Right lobe of liver (tissue), 6 donors: Measurements from ENCODE around the gene PDCD1. TPM values are rescaled to one million over a fixed set of nuclear protein-coding genes. Genes with fewer than 3 reads are reported as not detected.

Experiments
- ATAC-seq, 4 donors: fragments of 200-7000 bp; cut with Tn5 transposase; one replicate each; pipeline ENCODE4 v1.9.1; 2020; ENCODE audit warnings: mild to moderate bottlenecking in 4 of 4, moderate library complexity in 4 of 4
- DNase-seq, 3 donors: peaks; one replicate each; pipeline ENCODE4 v3.0.0-alpha.2; 2020
- H3K27ac ChIP-seq, 3 donors: fragments of 200-600 bp; one replicate each; pipeline ENCODE4 v1.8.0; 2022
- H3K27me3 ChIP-seq, 2 donors: fragments of 200-600 bp; one replicate each; pipeline ENCODE4 v1.8.0; 2022
- H3K36me3 ChIP-seq, 4 donors: fragments of 200-600 bp; sonication (generic) in 1 of 4; one replicate each; pipeline versions ENCODE4 v1.5.1 to v1.8.0; 2017 to 2022; ENCODE audit warnings: control low read depth in 1 of 4
- H3K4me1 ChIP-seq, 4 donors: fragments of 200-600 bp; sonication (generic) in 1 of 4; one replicate each; pipeline versions ENCODE4 v1.5.1 to v1.8.0; 2017 to 2022; ENCODE audit warnings: control low read depth in 1 of 4
- H3K4me3 ChIP-seq, 3 donors: fragments of 200-600 bp; one replicate each; pipeline ENCODE4 v1.8.0; 2022
- H3K9me3 ChIP-seq, 4 donors: fragments of 200-600 bp; sonication (generic) in 1 of 4; one replicate each; pipeline versions ENCODE4 v1.5.1 to v1.8.0; 2017 to 2022; ENCODE audit warnings: control low read depth in 1 of 4
- POLR2A ChIP-seq: fragments of 450-650 bp; IDR thresholded peaks from one replicate; pipeline ENCODE4 v1.6.1; 2017; ENCODE audit warnings: antibody characterized with exemption, mild to moderate bottlenecking
- WGBS: methylation state at CpG from one replicate; pipeline ENCODE4 v1.1.6; 2018; ENCODE audit warnings: low coverage, low lambda C conversion rate; ENCODE audit not compliant: insufficient coverage; ENCODE audit errors: missing lambda C conversion rate; 5-methylcytosine and 5-hydroxymethylcytosine counted together
- intact Hi-C, 2 donors: fragments of 100-400 bp; cut with DNase I; formaldehyde crosslinking; loops; one replicate each; pipeline versions ENCODE4 v1.11.2 to v1.14.1; 2022
- total RNA-seq, 6 experiments: library from RNA; depleted of rRNA in 2 of 6; stranded (reverse); fragments of >200 nt in 2 of 6; fragmentation: NEBNext Ultra II Directional in 3 of 6; extraction: Animal tissue kit (Norgen Biotek cat#: 25700) in 3 of 6; gene quantifications; one replicate each; pipeline versions ENCODE4 v1.1.0 to v1.2.4, GENCODE V29; 2016 to 2023
- TF ChIP-seq, protein P1 (sequence below), 4 donors: fragments of 200-600 bp in 3 of 4; fragments of 450-650 bp in 1 of 4; IDR thresholded peaks; one replicate each; pipeline versions ENCODE4 v1.5.1 to v1.8.0; 2016 to 2022; ENCODE audit warnings: antibody characterized with exemption in 4 of 4, mild to moderate bottlenecking in 2 of 4
- donor health status: DM: no; HTN: yes; CAD: no.
- donor health status: DM: no; HTN: no; CAD: no.
- donor health status: DM: no; HTN: no; CAD: no.
- donor health status: DM: no; HTN: yes; CAD: no.
- donor health status: DM: no; HTN: yes; CAD: no.

Gene PDCD1
- total RNA-seq, 6 experiments from 2014 or later = 0.19 to 0.61 (median 0.20) TPM; not detected in 3

DNA sequence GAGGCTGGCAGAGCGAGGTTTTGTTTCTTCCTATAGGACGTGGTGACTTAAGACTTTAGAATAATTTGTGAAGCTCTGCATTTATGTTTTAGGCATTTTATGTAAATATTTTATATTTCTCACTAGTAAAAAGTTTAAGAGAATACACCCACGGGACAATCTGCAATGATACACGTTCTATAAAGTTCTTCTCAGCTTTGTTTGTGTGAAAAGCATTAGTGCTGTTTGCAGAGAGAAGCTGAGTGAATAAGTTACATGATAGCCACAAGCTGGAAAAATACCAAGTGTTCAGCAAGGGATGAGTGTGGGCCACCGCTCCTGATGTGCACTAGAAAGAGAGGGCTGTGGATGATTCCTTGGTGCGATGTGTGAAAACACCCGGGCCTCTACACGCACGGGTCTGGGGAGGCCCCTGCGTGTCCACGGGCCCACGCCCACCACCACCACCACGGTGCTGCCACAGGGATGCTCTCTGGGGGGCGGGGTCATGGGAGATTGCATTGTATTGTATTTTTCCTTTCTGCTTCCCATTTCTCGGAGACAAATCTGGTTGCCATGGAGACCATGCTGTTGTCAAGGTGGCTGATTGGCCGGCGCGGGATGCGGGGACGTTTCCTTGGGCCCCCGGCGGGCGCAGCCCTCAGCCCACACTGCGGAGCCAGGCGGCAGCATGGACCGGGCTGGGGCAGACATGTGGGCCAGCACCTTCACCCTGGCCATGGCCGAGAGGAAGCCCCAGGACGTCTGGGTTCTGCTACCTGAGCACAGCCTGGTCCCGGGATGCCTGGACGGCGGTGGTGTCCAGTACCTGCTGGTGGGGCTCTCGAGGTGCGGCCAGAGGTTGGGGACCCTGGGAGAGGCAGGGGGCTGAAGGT, 10.6 kb upstream of the PDCD1 start, which contains the start of gene RTP5:
RTP5 (plus strand) TSS at position 643 of the 875 bp plus-strand sequence; CDS start at position 671, 28 bp downstream.
- no peak within 1 kb of the TSS for H3K27ac ChIP-seq
- intact Hi-C loops = loop anchor here in 1 of 2 donors (10.0 kb wide), 1 partner anchor 145 kb away; no protein-coding TSS in a partner anchor
- H3K27me3 ChIP-seq = no peaks in the 10 kb centered on the region

DNA sequence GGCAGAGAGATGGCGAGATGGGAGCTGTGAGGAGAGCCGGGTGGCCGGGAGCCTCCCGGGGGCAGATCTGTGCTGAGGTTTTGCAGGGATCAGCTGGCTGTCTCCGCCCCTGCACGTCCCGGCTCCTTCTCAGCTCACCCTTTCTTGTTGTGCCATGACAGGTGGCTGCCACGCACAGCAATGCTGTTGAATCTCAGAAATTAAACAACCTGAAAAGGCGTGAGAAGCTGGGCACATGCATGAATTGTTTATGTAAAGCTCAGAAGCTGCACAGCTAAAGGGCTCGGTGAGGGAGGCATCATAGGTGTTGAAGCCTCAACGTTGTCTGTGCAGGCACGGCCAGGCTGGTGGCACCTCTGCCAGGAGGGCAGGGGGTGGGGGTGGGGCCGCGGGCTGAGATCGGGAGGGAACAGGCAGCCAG, 10.0 kb upstream of the PDCD1 start:
- Histone ChIP-seq H3K4me3 (no peak overlapping the region), H3K27ac (no peak overlapping the region), H3K27me3 (no peaks in the 10 kb centered on the region), H3K36me3 (no peaks in the 10 kb centered on the region), H3K9me3 (no peaks in the 10 kb centered on the region), H3K4me1 (no peaks in the 10 kb centered on the region)
- intact Hi-C loops = loop anchor here in 1 of 2 donors (10.0 kb wide), 1 partner anchor 144 kb away; no protein-coding TSS in a partner anchor
- no peak for ATAC-seq
- WGBS = 40% methylated on average over 8 of the region's 15 CpGs
- DNase-seq = no peak
- TF ChIP-seq, protein P1, sequence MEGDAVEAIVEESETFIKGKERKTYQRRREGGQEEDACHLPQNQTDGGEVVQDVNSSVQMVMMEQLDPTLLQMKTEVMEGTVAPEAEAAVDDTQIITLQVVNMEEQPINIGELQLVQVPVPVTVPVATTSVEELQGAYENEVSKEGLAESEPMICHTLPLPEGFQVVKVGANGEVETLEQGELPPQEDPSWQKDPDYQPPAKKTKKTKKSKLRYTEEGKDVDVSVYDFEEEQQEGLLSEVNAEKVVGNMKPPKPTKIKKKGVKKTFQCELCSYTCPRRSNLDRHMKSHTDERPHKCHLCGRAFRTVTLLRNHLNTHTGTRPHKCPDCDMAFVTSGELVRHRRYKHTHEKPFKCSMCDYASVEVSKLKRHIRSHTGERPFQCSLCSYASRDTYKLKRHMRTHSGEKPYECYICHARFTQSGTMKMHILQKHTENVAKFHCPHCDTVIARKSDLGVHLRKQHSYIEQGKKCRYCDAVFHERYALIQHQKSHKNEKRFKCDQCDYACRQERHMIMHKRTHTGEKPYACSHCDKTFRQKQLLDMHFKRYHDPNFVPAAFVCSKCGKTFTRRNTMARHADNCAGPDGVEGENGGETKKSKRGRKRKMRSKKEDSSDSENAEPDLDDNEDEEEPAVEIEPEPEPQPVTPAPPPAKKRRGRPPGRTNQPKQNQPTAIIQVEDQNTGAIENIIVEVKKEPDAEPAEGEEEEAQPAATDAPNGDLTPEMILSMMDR (IDR thresholded peaks at IDR 0.05) = no peak
- no peak for TF ChIP-seq POLR2A

More for the DNA sequence above, 10.6 kb upstream of the PDCD1 start, which contains the start of gene RTP5:
- no peaks in the 10 kb centered on the region for H3K36me3 ChIP-seq
- TF ChIP-seq, protein P1 (IDR thresholded peaks at IDR 0.05) = no peak
- TF ChIP-seq POLR2A = no peak
- no peaks in the 10 kb centered on the region for H3K4me1 ChIP-seq
- 69% methylated on average over 18 of the region's 33 CpGs for WGBS
- no peak within 1 kb of the TSS for H3K4me3 ChIP-seq
- no peak for DNase-seq
- no peaks in the 10 kb centered on the region for H3K9me3 ChIP-seq
- ATAC-seq = no peak

GRCh38 chr2:241867776-241868420, 9.2 kb upstream of the PDCD1 start:
- Histone ChIP-seq H3K9me3 (no peaks in the 10 kb centered on the region), H3K36me3 (no peaks in the 10 kb centered on the region), H3K27ac (no peak overlapping the region), H3K4me1 (no peaks in the 10 kb centered on the region), H3K4me3 (no peak overlapping the region), H3K27me3 (no peaks in the 10 kb centered on the region)
- intact Hi-C loops = loop anchor here in 1 of 2 donors (10.0 kb wide), 1 partner anchor 143 kb away; no protein-coding TSS in a partner anchor
- no peak for TF ChIP-seq POLR2A
- TF ChIP-seq, protein P1 (IDR thresholded peaks at IDR 0.05) = no peak
- peak in 1 of 4 donors; percentile 20 for ATAC-seq
- no peak for DNase-seq
- 100% methylated on average over 1 of the region's 19 CpGs for WGBS

DNA sequence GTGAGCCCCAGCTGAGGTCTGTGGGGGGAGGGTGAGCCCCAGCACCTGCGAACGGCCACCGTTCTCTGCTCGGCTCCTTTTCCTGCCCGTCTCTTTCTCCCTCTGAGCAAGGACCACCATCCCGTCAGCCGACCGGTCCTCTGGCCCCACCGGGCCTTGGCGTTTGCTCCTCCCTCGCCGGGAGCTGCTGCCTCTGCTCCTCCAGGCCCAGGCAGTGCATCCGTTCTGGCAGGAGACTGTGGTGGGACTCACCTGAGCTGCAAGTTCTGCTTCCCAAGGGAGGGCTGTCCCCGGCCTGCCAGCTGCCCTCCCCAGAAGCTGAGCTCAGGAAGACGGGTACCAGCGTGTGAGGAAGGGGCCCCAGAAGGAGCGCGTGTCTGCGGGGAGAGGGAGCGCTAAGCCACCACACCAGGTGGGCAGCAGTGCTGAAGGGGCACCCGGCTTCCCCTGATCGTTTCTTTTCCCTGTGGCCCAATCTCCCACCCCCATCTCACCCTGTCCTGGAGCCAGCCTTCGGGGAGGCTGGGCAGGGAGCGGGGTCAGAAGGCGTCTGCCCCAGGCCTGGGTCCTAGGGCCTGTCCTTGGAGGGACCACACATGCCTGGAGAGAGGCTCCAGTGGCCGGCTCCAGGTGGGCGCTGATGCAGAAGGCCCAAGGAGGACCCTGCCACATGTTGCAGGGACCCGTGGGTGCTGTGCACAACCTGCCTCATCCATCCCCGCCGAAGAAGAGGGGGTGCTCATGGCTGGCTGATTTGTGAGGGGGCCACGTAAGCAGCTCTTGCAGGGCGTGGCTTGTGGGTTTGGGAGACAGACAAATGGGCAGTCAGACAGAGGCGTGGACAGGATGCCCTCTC, 8.3 kb upstream of the PDCD1 start:
- Histone ChIP-seq H3K27me3 (no peaks in the 10 kb centered on the region), H3K4me3 (no peak overlapping the region), H3K9me3 (no peaks in the 10 kb centered on the region), H3K4me1 (no peaks in the 10 kb centered on the region), H3K36me3 (no peaks in the 10 kb centered on the region), H3K27ac (no peak overlapping the region)
- TF ChIP-seq, protein P1 (IDR thresholded peaks at IDR 0.05) = no peak
- TF ChIP-seq POLR2A = no peak
- no peak for DNase-seq
- WGBS = 70% methylated on average over 2 of the region's 33 CpGs
- intact Hi-C loops = loop anchor here in 1 of 2 donors (10.0 kb wide), 1 partner anchor 142 kb away; no protein-coding TSS in a partner anchor
- no peak for ATAC-seq
